ENCODE measurements around the gene MRPS31. TPM values are rescaled to one million over a fixed set of nuclear protein-coding genes. Genes with fewer than 3 reads are reported as not detected.

Gene MRPS31
- polyA plus RNA-seq, 3 donors = 9.5 to 11.4 (median 11.3) TPM

GRCh38 chr13:40806241-40806640 lies 35.3 kb upstream of the MRPS31 start:
- WGBS (ENCODE audit: insufficient coverage) = 100% methylated on average over 1 of the region's 1 CpG
- Histone ChIP-seq H3K4me1 (ENCODE audit: control insufficient read depth in 1 of 2, insufficient read depth in 2 of 2, low read length in 2 of 2) (no peaks in the 10 kb centered on the region), H3K27me3 (ENCODE audit: control insufficient read depth in 2 of 2, insufficient read depth in 2 of 2, low read length in 2 of 2) (no peaks in the 10 kb centered on the region), H2AFZ (ENCODE audit: insufficient read depth, low read depth, low read length, poor library complexity, severe bottlenecking) (no peak overlapping the region), H3K4me3 (replicated peaks in 1 of 3; ENCODE audit: low read depth in 2 of 3, low read length in 3 of 3) (no peak overlapping the region), H4K20me1 (ENCODE audit: insufficient read depth, low read length) (no peaks in the 10 kb centered on the region), H3K36me3 (replicated peaks in 1 of 2; ENCODE audit: control insufficient read depth in 1 of 2, insufficient read depth in 2 of 2, low read length in 2 of 2) (peaks cover 0 to 37% of the 10 kb centered on the region in 2 donors), H3K4me2 (replicated peaks; ENCODE audit: extremely low read depth, low read length, poor library complexity, severe bottlenecking) (no peak overlapping the region), H3K27ac (ENCODE audit: low read depth in 1 of 2, low read length in 2 of 2) (no peak overlapping the region), H3K9me3 (replicated peaks in 1 of 2; ENCODE audit: control insufficient read depth in 1 of 2, insufficient read depth in 1 of 2, low read length in 2 of 2) (no peaks in the 10 kb centered on the region), H3K9ac (ENCODE audit: insufficient read depth, low read length, poor library complexity, severe bottlenecking) (no peak overlapping the region), H3K79me2 (ENCODE audit: insufficient read depth, low read length) (no peaks in the 10 kb centered on the region)
- no peak overlapping the region for H3K4me3 Mint-ChIP-seq
- intact Hi-C loops (cut with micrococcal nuclease) = no loop called here
- H3K4me1 Mint-ChIP-seq = peaks cover 7% of the 10 kb centered on the region
- no peak for DNase-seq
- peaks cover 0 to 3% (median 0%) of the 10 kb centered on the region in 7 donors for H3K9me3 Mint-ChIP-seq
- no peak for TF ChIP-seq CTCF (IDR thresholded peaks at IDR 0.05)
- peaks cover 0 to 2% (median 0%) of the 10 kb centered on the region in 3 donors for H3K27me3 Mint-ChIP-seq (ENCODE audit: low read depth in 3 of 3)
- no peak overlapping the region for H3K27ac Mint-ChIP-seq
- H3K36me3 Mint-ChIP-seq = peaks cover 31 to 83% of the 10 kb centered on the region in 2 donors

GRCh38 chr13:40803316-40803715 lies 32.3 kb upstream of the MRPS31 start:
- Mint-ChIP-seq H3K27ac (no peak overlapping the region), H3K27me3 (ENCODE audit: low read depth in 3 of 3) (peaks cover 0 to 4% (median 2%) of the 10 kb centered on the region in 3 donors), H3K9me3 (no peaks in the 10 kb centered on the region), H3K4me3 (no peak overlapping the region), H3K4me1 (peaks cover 14% of the 10 kb centered on the region), H3K36me3 (peaks cover 33 to 81% of the 10 kb centered on the region in 2 donors)
- Histone ChIP-seq H3K4me1 (ENCODE audit: control insufficient read depth in 1 of 2, insufficient read depth in 2 of 2, low read length in 2 of 2) (no peaks in the 10 kb centered on the region), H3K27ac (ENCODE audit: low read depth in 1 of 2, low read length in 2 of 2) (no peak overlapping the region), H2AFZ (ENCODE audit: insufficient read depth, low read depth, low read length, poor library complexity, severe bottlenecking) (no peak overlapping the region), H3K36me3 (replicated peaks in 1 of 2; ENCODE audit: control insufficient read depth in 1 of 2, insufficient read depth in 2 of 2, low read length in 2 of 2) (peaks cover 7 to 51% of the 10 kb centered on the region in 2 donors), H3K4me2 (replicated peaks; ENCODE audit: extremely low read depth, low read length, poor library complexity, severe bottlenecking) (no peak overlapping the region), H4K20me1 (ENCODE audit: insufficient read depth, low read length) (no peaks in the 10 kb centered on the region), H3K27me3 (ENCODE audit: control insufficient read depth in 2 of 2, insufficient read depth in 2 of 2, low read length in 2 of 2) (no peaks in the 10 kb centered on the region), H3K9ac (ENCODE audit: insufficient read depth, low read length, poor library complexity, severe bottlenecking) (no peak overlapping the region), H3K9me3 (replicated peaks in 1 of 2; ENCODE audit: control insufficient read depth in 1 of 2, insufficient read depth in 1 of 2, low read length in 2 of 2) (no peaks in the 10 kb centered on the region), H3K4me3 (replicated peaks in 1 of 3; ENCODE audit: low read depth in 2 of 3, low read length in 3 of 3) (no peak overlapping the region), H3K79me2 (ENCODE audit: insufficient read depth, low read length) (no peaks in the 10 kb centered on the region)
- TF ChIP-seq CTCF (IDR thresholded peaks at IDR 0.05) = no peak
- DNase-seq = no peak
- intact Hi-C loops (cut with micrococcal nuclease) = no loop called here
- whole genome bisulfite sequencing (ENCODE audit: insufficient coverage) = 100% methylated on average over 3 of the region's 5 CpGs

Data from CD14-positive monocyte (primary cell).